ENCODE measurements around the gene RPS28.
"Not testable (repeated sequence)": the region's sequence is repeated elsewhere in the genome, so short reads cannot be mapped to it uniquely, and the experiment has no call there.

The RPS28 gene

DNA sequence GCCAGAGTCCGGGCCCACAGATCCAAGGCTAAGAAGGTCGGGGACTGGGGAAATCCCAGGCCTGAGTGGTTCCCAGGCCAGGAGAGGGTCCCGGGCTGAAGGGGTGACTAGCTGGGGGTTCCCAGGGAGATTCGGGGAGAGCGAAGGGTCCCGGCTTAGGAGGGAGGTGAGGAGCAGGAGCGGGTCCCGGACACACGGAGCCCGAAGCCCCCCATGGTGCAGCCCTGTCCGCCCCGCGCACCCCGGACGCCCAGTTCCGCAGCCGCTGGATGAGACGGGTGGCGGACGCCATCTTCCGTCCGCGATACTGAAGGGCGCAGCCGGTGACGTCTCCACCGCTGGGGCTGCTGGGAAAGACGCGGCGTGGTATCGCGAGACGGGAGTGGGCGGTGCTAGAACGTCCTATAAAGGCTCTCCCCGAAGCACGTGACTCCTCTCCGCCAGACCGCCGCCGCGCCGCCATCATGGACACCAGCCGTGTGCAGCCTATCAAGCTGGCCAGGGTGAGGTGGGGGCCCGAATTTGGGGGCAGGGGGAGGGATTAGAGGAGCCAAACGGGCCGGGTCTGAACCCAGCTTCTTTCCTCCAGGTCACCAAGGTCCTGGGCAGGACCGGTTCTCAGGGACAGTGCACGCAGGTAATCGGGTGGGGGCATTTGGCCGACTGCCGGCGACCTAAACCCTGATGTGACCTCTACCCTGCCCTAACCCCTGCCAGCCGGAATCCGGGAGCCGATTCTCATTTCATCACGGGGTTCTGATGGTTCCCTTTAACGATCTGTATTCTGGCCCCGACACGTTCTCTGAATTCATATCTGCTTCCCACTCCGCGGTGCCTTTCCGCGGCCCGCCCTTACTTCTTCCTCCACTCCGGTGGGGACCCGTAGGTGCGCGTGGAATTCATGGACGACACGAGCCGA lies at the start of gene RPS28, which contains the start of gene NDUFA7:
RPS28 (plus strand) TSS at position 430 of the 919 bp plus-strand sequence; CDS start at position 465, 35 bp downstream.
NDUFA7 (minus strand) TSS at position 309 of the 919 bp plus-strand sequence; CDS start at position 292, 17 bp downstream.
- H3K4me3 Mint-ChIP-seq, result peak within 1 kb of the TSS; percentile 96
- no peaks in the 10 kb centered on the region for H3K27me3 Mint-ChIP-seq
- H3K36me3 Mint-ChIP-seq (ENCODE audit: low read depth), result peaks cover 35% of the 10 kb centered on the region
- peak within 1 kb of the TSS; percentile 99 for H3K27ac Mint-ChIP-seq
- H3K9me3 Mint-ChIP-seq, result no peaks in the 10 kb centered on the region
- H3K4me1 Mint-ChIP-seq (ENCODE audit: low read depth), result peaks cover 32% of the 10 kb centered on the region

DNA sequence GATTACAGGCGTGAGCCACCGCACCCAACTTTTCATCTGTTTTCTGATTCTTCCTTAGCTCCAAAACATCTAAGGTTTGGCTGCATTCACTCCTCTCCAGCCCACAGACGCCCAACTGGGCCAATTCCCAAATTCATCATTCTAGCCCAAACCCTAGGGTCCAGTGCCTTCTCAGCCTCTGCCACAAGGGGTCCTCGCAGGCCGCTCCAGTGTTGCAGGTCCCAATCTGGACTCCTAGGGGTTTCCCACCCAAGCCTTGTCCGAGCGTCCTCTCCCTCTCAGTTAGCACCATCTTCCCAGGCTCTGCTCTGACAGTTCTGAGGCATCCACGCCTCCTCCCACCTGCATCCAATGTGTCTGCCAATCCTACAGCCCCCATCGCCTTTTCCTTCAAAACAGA lies 44.8 kb upstream of the RPS28 start:
- H3K9me3 Mint-ChIP-seq; H3K27me3 Mint-ChIP-seq; H3K36me3 Mint-ChIP-seq (ENCODE audit: low read depth): not testable (repeated sequence)

DNA sequence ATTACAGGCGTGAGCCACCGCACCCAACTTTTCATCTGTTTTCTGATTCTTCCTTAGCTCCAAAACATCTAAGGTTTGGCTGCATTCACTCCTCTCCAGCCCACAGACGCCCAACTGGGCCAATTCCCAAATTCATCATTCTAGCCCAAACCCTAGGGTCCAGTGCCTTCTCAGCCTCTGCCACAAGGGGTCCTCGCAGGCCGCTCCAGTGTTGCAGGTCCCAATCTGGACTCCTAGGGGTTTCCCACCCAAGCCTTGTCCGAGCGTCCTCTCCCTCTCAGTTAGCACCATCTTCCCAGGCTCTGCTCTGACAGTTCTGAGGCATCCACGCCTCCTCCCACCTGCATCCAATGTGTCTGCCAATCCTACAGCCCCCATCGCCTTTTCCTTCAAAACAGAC lies 30.0 kb upstream of the RPS28 start:
- not testable (repeated sequence) for H3K36me3 Mint-ChIP-seq (ENCODE audit: low read depth); H3K9me3 Mint-ChIP-seq; H3K4me3 Mint-ChIP-seq; H3K4me1 Mint-ChIP-seq (ENCODE audit: low read depth); H3K27me3 Mint-ChIP-seq; H3K27ac Mint-ChIP-seq

More for the DNA sequence above, 44.8 kb upstream of the RPS28 start:
- H3K4me1 Mint-ChIP-seq (ENCODE audit: low read depth); H3K4me3 Mint-ChIP-seq; H3K27ac Mint-ChIP-seq: not testable (repeated sequence)

DNA sequence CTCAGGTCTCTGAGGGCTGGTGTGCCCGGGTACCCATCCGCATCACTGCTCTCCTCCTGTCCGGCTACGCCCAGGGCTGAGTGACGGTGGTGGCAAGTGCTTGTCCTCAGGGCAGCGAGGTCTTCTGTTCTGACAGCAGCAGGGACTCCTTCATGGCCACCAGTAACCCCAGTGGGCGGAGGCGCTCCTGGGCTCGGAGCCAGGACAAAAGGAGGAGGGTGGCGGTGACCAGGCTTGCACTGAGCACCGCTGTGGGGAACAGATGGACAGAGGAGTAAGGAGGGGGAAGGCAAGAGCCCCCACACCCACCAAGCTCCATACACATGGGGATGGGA lies 19.0 kb upstream of the RPS28 start:
- Mint-ChIP-seq H3K9me3 (no peaks in the 10 kb centered on the region), H3K4me3 (no peak overlapping the region), H3K27ac (no peak overlapping the region), H3K4me1 (ENCODE audit: low read depth) (peaks cover 16% of the 10 kb centered on the region), H3K36me3 (ENCODE audit: low read depth) (peaks cover 22% of the 10 kb centered on the region), H3K27me3 (no peaks in the 10 kb centered on the region)

DNA sequence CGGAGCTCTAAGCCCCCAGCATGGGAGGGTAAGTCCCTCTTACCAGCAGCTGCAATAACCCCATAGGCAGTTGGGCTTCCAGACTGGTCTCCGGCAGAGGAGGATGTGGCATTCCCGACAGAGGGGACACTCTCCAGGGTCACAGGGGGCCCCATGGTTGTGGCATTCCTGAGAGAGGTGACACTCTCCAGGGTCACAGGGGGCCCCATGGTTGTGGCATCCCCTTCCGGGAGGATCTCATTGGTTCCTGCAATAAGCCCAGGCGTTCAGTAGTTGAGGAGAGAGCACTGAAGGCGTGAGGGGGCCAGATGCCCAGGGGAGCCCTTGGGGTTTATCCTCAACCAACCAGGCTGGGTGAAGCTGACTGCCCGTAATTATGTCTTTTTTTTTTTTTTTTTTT lies 18.6 kb upstream of the RPS28 start:
- H3K9me3 Mint-ChIP-seq, result no peaks in the 10 kb centered on the region
- no peak overlapping the region for H3K27ac Mint-ChIP-seq
- no peaks in the 10 kb centered on the region for H3K27me3 Mint-ChIP-seq
- no peak overlapping the region for H3K4me3 Mint-ChIP-seq
- peaks cover 27% of the 10 kb centered on the region for H3K36me3 Mint-ChIP-seq (ENCODE audit: low read depth)
- H3K4me1 Mint-ChIP-seq (ENCODE audit: low read depth), result peaks cover 20% of the 10 kb centered on the region

DNA sequence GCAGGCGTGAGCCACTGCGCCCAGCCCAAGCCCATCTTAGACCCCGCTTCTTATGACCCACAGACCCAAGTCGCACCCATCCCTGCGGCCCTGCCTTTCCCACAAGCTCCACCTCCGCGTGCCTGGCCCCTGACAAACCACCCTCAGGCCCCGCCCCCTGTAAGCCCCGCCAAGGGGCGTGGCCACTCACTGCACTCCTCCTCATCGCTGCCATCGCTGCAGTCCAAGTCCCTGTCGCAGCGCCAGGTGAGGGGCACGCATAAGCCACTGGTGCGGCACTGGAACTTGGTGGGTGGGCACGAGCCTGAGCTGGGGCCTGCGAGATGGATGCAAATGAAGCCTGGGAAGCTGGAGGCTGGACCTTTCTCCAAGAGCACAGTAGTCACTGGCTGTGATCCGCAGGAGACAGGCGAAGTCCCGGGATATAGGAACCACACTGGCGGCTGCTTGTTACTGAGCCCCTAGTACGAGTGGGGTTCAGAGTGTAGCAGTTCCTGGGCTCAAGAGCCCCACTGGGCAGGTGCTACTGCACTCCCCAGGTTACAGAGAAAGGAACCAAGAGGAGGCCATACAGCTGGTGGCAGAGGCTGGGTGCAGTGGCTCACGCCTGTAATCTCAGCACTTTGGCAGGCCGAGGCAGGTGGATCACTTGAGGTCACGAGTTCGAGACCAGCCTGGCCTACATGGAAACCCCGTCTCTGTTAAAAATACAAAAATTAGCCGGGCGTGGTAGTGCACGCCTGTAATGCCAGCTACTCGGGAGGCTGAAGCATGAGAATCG lies 16.3 kb upstream of the RPS28 start:
- no peak overlapping the region for H3K4me3 Mint-ChIP-seq
- H3K27ac Mint-ChIP-seq, result peak overlapping the region; percentile 1
- H3K4me1 Mint-ChIP-seq (ENCODE audit: low read depth), result peaks cover 39% of the 10 kb centered on the region
- H3K36me3 Mint-ChIP-seq (ENCODE audit: low read depth), result peaks cover 41% of the 10 kb centered on the region
- no peaks in the 10 kb centered on the region for H3K9me3 Mint-ChIP-seq
- no peaks in the 10 kb centered on the region for H3K27me3 Mint-ChIP-seq

DNA sequence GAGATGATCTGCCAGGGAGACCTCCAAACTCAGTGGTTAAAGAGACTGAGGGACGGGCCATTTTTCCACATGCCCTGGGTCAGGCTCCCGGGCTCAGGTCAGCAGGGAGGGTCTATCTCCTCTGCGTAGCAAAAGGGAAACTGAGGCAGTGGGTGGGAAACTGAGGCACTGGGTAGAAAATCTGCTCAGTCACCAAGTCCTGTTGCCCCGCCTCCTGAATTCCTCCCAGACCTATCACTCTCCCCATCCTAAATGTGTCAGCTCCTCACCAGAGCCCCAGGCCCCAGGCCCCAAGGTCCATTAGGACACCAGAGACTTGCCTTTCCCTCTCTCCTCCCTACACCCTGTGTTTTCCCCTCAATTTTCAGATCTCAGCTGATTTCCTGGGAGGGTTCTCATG lies 15.5 kb upstream of the RPS28 start:
- H3K27ac Mint-ChIP-seq, result peak overlapping the region; percentile 47
- no peaks in the 10 kb centered on the region for H3K27me3 Mint-ChIP-seq
- no peaks in the 10 kb centered on the region for H3K9me3 Mint-ChIP-seq
- peaks cover 41% of the 10 kb centered on the region for H3K36me3 Mint-ChIP-seq (ENCODE audit: low read depth)
- no peak overlapping the region for H3K4me3 Mint-ChIP-seq
- H3K4me1 Mint-ChIP-seq (ENCODE audit: low read depth), result peaks cover 39% of the 10 kb centered on the region

DNA sequence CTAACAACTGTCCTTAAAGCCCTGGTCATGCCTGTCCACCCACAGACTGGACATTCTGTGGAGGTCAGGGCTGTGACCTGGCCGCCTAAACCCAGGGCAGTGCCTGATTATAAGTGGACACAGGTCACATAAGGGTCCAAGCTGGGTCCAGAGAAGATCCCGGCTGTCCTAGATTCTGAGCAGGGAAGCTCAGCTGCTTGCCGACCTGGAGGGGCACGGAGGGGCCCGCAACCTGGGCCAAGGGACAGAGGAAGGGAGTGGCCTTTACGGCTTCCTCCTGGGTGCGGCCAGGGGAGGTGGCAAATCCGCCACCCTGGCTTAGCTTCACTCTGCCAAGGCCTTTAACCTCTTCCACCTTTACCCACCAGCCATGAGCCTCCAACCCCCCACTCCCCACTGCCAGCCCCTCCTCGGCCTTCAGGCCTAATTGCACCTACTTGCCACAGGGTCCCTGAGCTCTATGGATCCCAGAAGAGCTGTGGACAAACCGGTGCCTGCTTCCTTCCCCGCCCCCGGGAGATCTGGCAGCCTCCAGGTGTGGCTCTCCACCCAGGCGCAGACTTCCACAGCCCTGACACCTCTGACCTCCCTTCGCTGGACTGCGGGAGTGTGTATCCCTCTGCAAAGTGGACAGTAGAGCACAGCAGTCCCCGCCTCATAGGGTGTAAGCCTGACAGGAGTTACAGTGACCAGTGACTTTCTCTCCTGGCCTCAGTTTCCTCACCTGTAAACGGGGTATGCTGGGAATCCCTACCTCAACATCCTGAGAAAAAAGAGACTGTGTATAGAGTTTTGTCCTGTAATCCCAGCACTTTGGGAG lies 14.9 kb upstream of the RPS28 start:
- Mint-ChIP-seq H3K27me3 (no peaks in the 10 kb centered on the region), H3K4me3 (peak overlapping the region; percentile 97), H3K36me3 (ENCODE audit: low read depth) (peaks cover 46% of the 10 kb centered on the region), H3K4me1 (ENCODE audit: low read depth) (peaks cover 39% of the 10 kb centered on the region), H3K27ac (peak overlapping the region; percentile 98), H3K9me3 (no peaks in the 10 kb centered on the region)

DNA sequence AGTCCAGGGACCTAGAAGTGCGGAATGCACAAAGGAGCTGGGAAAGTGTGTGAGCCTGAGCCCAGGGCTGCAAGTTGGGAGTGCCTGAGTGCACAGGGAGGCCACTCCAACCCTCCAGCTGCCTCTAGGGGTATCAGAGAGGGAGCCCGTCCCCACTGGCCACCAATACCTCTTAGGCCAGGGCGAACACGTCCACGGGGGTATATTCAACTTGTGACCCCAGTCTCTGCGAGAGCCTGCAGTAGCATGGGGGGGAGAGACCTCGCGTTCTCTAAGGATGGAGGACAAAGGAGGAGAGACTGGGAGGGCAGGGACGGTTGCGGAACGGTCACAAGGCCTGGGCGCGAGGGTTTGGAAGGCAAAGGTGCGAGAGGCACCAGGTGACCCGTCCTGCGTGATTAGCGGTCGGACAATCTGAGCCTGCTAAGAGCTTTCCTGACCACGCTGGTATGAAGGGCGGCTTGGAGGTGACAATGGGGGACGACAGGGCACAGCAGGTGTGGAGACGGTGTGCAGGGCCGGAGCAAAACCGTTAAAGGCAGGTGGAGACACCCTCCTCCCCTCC lies 13.8 kb upstream of the RPS28 start:
- Mint-ChIP-seq H3K4me1 (ENCODE audit: low read depth) (peaks cover 39% of the 10 kb centered on the region), H3K27ac (peak overlapping the region; percentile 98), H3K36me3 (ENCODE audit: low read depth) (peaks cover 43% of the 10 kb centered on the region), H3K4me3 (peak overlapping the region; percentile 97), H3K27me3 (no peaks in the 10 kb centered on the region), H3K9me3 (no peaks in the 10 kb centered on the region)

DNA sequence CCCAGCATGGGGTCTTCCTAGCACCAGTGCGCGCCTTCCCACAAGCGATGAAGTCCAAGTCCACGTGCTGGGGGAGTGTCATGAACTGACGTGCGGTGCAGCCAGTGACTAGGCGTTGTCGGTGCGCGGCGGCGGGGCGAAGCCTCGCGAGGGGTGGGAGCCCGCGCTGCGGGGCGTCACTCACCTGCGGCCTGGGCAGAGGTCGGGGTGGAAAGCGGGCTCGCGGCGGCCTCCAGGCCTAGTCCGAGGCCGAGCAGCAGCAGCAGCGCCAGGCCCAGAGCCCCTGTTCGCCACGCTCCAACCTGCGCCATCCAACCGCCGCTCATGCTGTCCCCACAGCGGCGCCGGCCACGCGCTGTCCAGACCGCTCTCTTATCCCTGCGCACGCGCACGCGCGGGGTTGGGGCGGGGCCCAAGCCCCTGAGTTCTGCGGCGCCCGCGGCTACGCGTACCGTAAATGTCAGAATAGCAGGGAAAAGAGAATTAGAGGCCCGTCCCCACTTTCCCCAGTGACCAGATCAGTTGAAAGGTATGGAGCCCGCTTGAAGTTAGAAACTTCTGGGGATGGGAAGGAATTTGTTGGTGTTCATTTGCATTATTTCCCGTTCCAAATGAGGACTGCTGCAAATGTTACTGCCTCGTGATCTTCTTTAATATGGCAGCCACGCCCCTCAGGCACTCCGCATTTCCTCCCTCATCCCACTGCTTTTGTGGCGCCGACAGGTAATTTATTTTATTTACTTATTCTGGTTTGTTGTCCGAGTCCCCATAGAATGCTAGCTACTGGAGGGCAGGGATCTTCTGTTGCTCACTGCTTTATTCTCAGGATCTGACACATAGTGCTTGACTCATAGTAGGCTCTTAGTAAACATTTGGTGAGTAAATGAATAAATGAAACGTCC lies 13.1 kb upstream of the RPS28 start, which contains the start of gene CD320:
CD320 (minus strand) TSS at position 394 of the 902 bp plus-strand sequence; CDS start at position 326, 68 bp downstream.
- peak within 1 kb of the TSS; percentile 98 for H3K27ac Mint-ChIP-seq
- peak within 1 kb of the TSS; percentile 97 for H3K4me3 Mint-ChIP-seq
- no peaks in the 10 kb centered on the region for H3K27me3 Mint-ChIP-seq
- no peaks in the 10 kb centered on the region for H3K9me3 Mint-ChIP-seq
- peaks cover 39% of the 10 kb centered on the region for H3K4me1 Mint-ChIP-seq (ENCODE audit: low read depth)
- H3K36me3 Mint-ChIP-seq (ENCODE audit: low read depth), result peaks cover 43% of the 10 kb centered on the region

DNA sequence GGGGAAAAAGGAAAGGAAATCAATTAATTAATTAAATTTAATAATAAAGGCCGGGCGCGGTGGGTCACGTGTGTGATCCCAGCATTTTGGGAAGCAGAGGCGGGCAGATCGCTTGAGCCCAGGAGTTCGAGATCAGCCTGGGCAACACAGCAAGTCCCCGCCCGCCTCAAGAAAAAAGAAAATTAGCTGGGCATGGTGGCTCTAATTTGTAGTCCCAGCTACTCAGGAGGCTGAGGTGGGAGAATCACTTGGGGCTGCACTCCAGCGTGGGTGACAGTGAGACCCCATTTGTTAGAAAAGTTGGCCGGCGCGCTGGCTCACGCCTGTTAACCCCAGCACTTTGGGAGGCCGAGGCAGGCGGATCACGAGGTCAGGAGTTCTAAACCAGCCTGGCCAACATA lies 12.4 kb upstream of the RPS28 start:
- Mint-ChIP-seq H3K4me3 (peak overlapping the region; percentile 97), H3K4me1 (ENCODE audit: low read depth) (peaks cover 39% of the 10 kb centered on the region), H3K9me3 (no peaks in the 10 kb centered on the region), H3K36me3 (ENCODE audit: low read depth) (peaks cover 47% of the 10 kb centered on the region), H3K27me3 (no peaks in the 10 kb centered on the region), H3K27ac (peak overlapping the region; percentile 87)

DNA sequence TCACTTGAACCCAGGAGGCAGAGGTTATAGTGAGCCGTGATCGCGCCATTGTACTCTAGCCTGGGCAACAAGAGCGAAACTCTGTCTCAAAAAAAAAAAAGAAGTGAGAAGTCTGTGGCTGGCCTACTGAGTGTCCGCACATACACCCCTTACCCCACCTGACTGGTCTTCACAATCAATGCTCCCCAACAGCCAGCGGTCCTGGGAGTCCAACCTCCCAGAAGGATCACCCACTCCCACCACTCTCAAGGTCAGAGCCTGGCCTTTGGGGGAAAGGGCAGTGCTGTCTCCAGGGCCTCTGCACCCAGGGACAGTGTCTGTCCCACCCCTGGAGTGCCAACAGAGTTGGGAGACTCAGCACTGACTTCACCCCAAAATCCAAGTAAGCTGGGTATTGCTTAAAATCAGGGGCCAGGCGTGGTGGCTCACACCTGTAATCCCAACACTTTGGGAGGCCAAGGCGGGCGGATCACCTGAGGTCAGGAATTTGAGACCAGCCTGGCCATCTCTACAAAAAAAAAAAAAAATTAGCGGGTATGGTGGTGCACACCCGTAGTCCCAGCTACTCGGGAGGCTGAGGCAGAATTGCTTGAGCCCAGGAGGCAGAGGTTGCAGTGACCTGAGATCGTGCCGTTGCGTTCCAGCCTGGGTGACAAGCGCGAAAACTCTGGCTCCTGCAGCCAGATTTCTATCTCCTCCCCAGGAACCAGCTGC lies 10.8 kb upstream of the RPS28 start:
- H3K4me3 Mint-ChIP-seq, result no peak overlapping the region

More for the DNA sequence above, 10.8 kb upstream of the RPS28 start:
- H3K27ac Mint-ChIP-seq, result no peak overlapping the region
- H3K9me3 Mint-ChIP-seq, result no peaks in the 10 kb centered on the region
- peaks cover 39% of the 10 kb centered on the region for H3K4me1 Mint-ChIP-seq (ENCODE audit: low read depth)
- peaks cover 51% of the 10 kb centered on the region for H3K36me3 Mint-ChIP-seq (ENCODE audit: low read depth)
- H3K27me3 Mint-ChIP-seq, result no peaks in the 10 kb centered on the region

All from stimulated activated naive CD8-positive, alpha-beta T cell treated with anti-CD3 and anti-CD28 coated beads, Interleukin-15, Interleukin-2, amounts not matched to agents 100 ng/mL and 50 ng/mL, for 24 hours (primary cell).